ENCODE data around the gene TTC29.
"Not testable (repeated sequence)": the region's sequence is repeated elsewhere in the genome, so short reads cannot be mapped to it uniquely, and the experiment has no call there.

Gene TTC29

DNA sequence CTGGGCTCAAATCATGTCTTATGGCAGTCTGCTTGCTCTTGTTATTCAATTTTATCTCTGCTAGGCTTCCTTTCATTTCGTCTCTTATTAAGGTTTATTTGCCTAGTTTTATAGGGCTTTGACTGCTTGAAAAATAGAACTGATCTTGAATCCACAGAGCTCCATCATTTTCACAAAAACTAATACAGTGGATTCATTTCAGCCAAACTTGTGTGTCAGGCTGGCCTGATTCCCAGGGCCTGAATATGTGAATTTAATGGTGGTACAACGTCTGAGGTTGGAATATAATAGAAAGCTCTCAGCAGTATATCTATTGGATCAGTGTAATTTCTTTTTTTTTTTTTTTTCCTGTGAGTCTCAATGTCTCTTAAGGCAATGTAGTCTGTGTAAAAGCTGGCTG, 183.6 kb downstream of the TTC29 start:
- H3K4me1 ChIP-seq (ENCODE audit: control insufficient read depth in 1 of 2, insufficient read depth in 2 of 2, low read length in 2 of 2), result no peaks in the 10 kb centered on the region
- H4K8ac ChIP-seq (ENCODE audit: low read depth, low read length), result no peak overlapping the region
- H3K27ac ChIP-seq (ENCODE audit: low read depth, low read length), result no peak overlapping the region
- H3K4me3 ChIP-seq (ENCODE audit: low read depth, low read length), result no peak overlapping the region
- H2BK120ac ChIP-seq (ENCODE audit: insufficient read depth, low read length, poor library complexity), result no peak overlapping the region
- no peak overlapping the region for H3K9ac ChIP-seq (ENCODE audit: low read length)
- no peak overlapping the region for H4K91ac ChIP-seq (ENCODE audit: low read depth, low read length)
- no peak for DNase-seq
- no peak overlapping the region for H2BK5ac ChIP-seq (ENCODE audit: low read depth, low read length, poor library complexity)
- no peaks in the 10 kb centered on the region for H3K36me3 ChIP-seq (ENCODE audit: control insufficient read depth in 1 of 2, insufficient read depth in 2 of 2, low read length in 2 of 2)
- no peak overlapping the region for H2AFZ ChIP-seq (ENCODE audit: insufficient read depth, low read length, poor library complexity)
- WGBS (ENCODE audit: extremely low coverage, insufficient coverage, insufficient read length), result no CpG with 5 or more reads among the region's 2 CpGs
- no peak overlapping the region for H3K4ac ChIP-seq (ENCODE audit: low read depth, low read length)
- no peak overlapping the region for H2AK5ac ChIP-seq (ENCODE audit: low read length)
- H4K12ac ChIP-seq (ENCODE audit: low read depth, low read length), result no peak overlapping the region
- H3K4me2 ChIP-seq (ENCODE audit: low read length), result no peak overlapping the region
- no peaks in the 10 kb centered on the region for H3K9me3 ChIP-seq (ENCODE audit: insufficient read depth, low read depth, low read length)
- no peak overlapping the region for H3K23ac ChIP-seq (ENCODE audit: low read length)
- no peak overlapping the region for H2BK12ac ChIP-seq (ENCODE audit: low read length)
- H3K27me3 ChIP-seq (ENCODE audit: insufficient read depth, low read length), result no peaks in the 10 kb centered on the region
- H3K14ac ChIP-seq (ENCODE audit: low read length), result no peak overlapping the region
- no peaks in the 10 kb centered on the region for H3K79me1 ChIP-seq (ENCODE audit: low read length)
- no peaks in the 10 kb centered on the region for H3K79me2 ChIP-seq (ENCODE audit: control insufficient read depth, insufficient read depth, low read length, poor library complexity)
- no peak overlapping the region for H3K18ac ChIP-seq (ENCODE audit: low read length)

DNA sequence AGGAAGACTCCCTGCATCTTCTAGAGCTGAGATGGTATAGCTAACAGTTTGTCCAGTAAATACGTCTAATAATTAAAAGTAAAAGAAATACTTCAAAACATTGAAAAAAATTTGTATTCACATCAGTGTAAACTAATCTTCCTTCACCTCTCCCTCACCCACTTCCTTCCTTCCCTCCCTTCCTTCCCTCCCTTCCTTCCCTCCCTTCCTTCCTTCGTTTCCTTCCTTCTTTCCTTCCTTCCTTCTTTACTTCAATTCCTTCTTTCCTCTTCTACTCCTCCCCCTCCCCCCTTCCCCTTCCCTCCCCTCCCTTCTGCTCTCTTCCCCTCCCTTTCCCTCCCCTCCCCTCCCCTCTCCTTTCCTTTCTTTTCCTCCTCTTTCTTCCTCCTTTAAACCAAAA, 203.2 kb downstream of the TTC29 start:
- no peak overlapping the region for H2BK120ac ChIP-seq (ENCODE audit: insufficient read depth, low read length, poor library complexity)
- no peak overlapping the region for H3K9ac ChIP-seq (ENCODE audit: low read length)
- no peak for DNase-seq
- no peak overlapping the region for H3K23ac ChIP-seq (ENCODE audit: low read length)
- H3K27me3 ChIP-seq (ENCODE audit: insufficient read depth, low read length), result no peaks in the 10 kb centered on the region
- no peaks in the 10 kb centered on the region for H3K4me1 ChIP-seq (ENCODE audit: control insufficient read depth in 1 of 2, insufficient read depth in 2 of 2, low read length in 2 of 2)
- H3K79me2 ChIP-seq (ENCODE audit: control insufficient read depth, insufficient read depth, low read length, poor library complexity), result no peaks in the 10 kb centered on the region
- H3K4me3 ChIP-seq (ENCODE audit: low read depth, low read length), result no peak overlapping the region
- no peak overlapping the region for H3K4me2 ChIP-seq (ENCODE audit: low read length)
- H2AFZ ChIP-seq (ENCODE audit: insufficient read depth, low read length, poor library complexity), result no peak overlapping the region
- H3K27ac ChIP-seq (ENCODE audit: low read depth, low read length), result no peak overlapping the region
- no peak overlapping the region for H4K8ac ChIP-seq (ENCODE audit: low read depth, low read length)
- no peak overlapping the region for H2BK12ac ChIP-seq (ENCODE audit: low read length)
- WGBS (ENCODE audit: extremely low coverage, insufficient coverage, insufficient read length), result 90% methylated on average over 1 of the region's 2 CpGs
- no peak overlapping the region for H4K12ac ChIP-seq (ENCODE audit: low read depth, low read length)
- no peak overlapping the region for H2AK5ac ChIP-seq (ENCODE audit: low read length)
- H3K18ac ChIP-seq (ENCODE audit: low read length), result no peak overlapping the region
- peaks cover 3% of the 10 kb centered on the region for H3K9me3 ChIP-seq (ENCODE audit: insufficient read depth, low read depth, low read length)
- no peak overlapping the region for H3K14ac ChIP-seq (ENCODE audit: low read length)
- no peak overlapping the region for H2BK5ac ChIP-seq (ENCODE audit: low read depth, low read length, poor library complexity)
- no peaks in the 10 kb centered on the region for H3K79me1 ChIP-seq (ENCODE audit: low read length)
- H3K4ac ChIP-seq (ENCODE audit: low read depth, low read length), result no peak overlapping the region
- H4K91ac ChIP-seq (ENCODE audit: low read depth, low read length), result no peak overlapping the region
- no peaks in the 10 kb centered on the region for H3K36me3 ChIP-seq (ENCODE audit: control insufficient read depth in 1 of 2, insufficient read depth in 2 of 2, low read length in 2 of 2)

DNA sequence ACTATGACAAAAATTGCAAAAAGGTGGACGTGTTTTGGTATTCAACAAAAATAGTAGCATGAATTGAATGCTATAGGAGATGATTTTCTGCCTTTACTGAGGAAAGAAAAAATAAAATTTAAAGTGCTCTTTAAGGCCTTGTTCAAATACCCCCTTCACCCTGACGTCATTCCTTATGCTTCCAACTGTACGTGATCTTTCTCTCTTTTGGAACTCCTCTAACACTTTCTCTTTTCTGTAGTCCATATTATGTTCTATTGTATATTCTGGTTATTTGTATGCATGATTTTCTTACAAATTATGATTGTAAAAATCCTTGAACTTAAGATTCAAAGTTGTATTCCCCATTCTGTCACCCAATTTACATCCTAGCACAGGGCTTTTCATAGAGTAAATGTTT, 206.5 kb downstream of the TTC29 start:
- Histone ChIP-seq H3K27ac (ENCODE audit: low read depth, low read length) (no peak overlapping the region), H3K36me3 (ENCODE audit: control insufficient read depth in 1 of 2, insufficient read depth in 2 of 2, low read length in 2 of 2) (no peaks in the 10 kb centered on the region), H2BK12ac (ENCODE audit: low read length) (no peak overlapping the region), H3K14ac (ENCODE audit: low read length) (no peak overlapping the region), H2BK5ac (ENCODE audit: low read depth, low read length, poor library complexity) (no peak overlapping the region), H3K18ac (ENCODE audit: low read length) (no peak overlapping the region), H2AFZ (ENCODE audit: insufficient read depth, low read length, poor library complexity) (no peak overlapping the region), H4K12ac (ENCODE audit: low read depth, low read length) (no peak overlapping the region), H3K9ac (ENCODE audit: low read length) (no peak overlapping the region), H3K79me2 (ENCODE audit: control insufficient read depth, insufficient read depth, low read length, poor library complexity) (no peaks in the 10 kb centered on the region), H3K79me1 (ENCODE audit: low read length) (no peaks in the 10 kb centered on the region), H2AK5ac (ENCODE audit: low read length) (no peak overlapping the region), H3K4ac (ENCODE audit: low read depth, low read length) (no peak overlapping the region), H3K27me3 (ENCODE audit: insufficient read depth, low read length) (no peaks in the 10 kb centered on the region), H3K23ac (ENCODE audit: low read length) (no peak overlapping the region), H2BK120ac (ENCODE audit: insufficient read depth, low read length, poor library complexity) (no peak overlapping the region), H4K8ac (ENCODE audit: low read depth, low read length) (no peak overlapping the region), H3K9me3 (ENCODE audit: insufficient read depth, low read depth, low read length) (no peaks in the 10 kb centered on the region), H3K4me1 (ENCODE audit: control insufficient read depth in 1 of 2, insufficient read depth in 2 of 2, low read length in 2 of 2) (no peaks in the 10 kb centered on the region), H3K4me2 (ENCODE audit: low read length) (no peak overlapping the region), H3K4me3 (ENCODE audit: low read depth, low read length) (no peak overlapping the region), H4K91ac (ENCODE audit: low read depth, low read length) (no peak overlapping the region)
- no peak for DNase-seq
- WGBS (ENCODE audit: extremely low coverage, insufficient coverage, insufficient read length), result no CpG with 5 or more reads among the region's 3 CpGs

DNA sequence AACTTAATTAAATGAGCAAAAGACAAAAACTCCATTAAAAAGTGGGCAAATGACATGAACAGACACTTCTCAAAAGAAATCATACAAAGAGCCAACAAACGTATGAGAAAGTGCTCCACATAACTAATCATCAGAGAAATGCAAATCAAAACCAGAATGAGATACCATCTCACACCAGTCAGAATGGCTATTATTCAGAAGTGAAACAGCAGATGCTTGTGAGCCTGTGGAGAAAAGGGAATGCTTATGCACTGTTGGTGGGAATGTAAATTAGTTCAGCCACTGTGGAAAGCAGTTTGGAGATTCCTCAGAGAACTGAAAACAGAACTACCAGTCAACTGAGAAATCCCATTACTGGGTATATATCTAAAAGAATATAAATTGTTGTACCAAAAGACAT, 222.1 kb downstream of the TTC29 start:
- not testable (repeated sequence) for H3K36me3 ChIP-seq (ENCODE audit: control insufficient read depth in 1 of 2, insufficient read depth in 2 of 2, low read length in 2 of 2); H3K18ac ChIP-seq (ENCODE audit: low read length); H2BK12ac ChIP-seq (ENCODE audit: low read length); H3K79me2 ChIP-seq (ENCODE audit: control insufficient read depth, insufficient read depth, low read length, poor library complexity); H3K4me1 ChIP-seq (ENCODE audit: control insufficient read depth in 1 of 2, insufficient read depth in 2 of 2, low read length in 2 of 2); H3K4me2 ChIP-seq (ENCODE audit: low read length); H3K9ac ChIP-seq (ENCODE audit: low read length); H4K12ac ChIP-seq (ENCODE audit: low read depth, low read length); H2BK120ac ChIP-seq (ENCODE audit: insufficient read depth, low read length, poor library complexity); H4K91ac ChIP-seq (ENCODE audit: low read depth, low read length); H3K9me3 ChIP-seq (ENCODE audit: insufficient read depth, low read depth, low read length); H3K4ac ChIP-seq (ENCODE audit: low read depth, low read length); DNase-seq; H3K27me3 ChIP-seq (ENCODE audit: insufficient read depth, low read length); H2AFZ ChIP-seq (ENCODE audit: insufficient read depth, low read length, poor library complexity); H3K79me1 ChIP-seq (ENCODE audit: low read length); H2AK5ac ChIP-seq (ENCODE audit: low read length); H3K4me3 ChIP-seq (ENCODE audit: low read depth, low read length); H3K27ac ChIP-seq (ENCODE audit: low read depth, low read length); H2BK5ac ChIP-seq (ENCODE audit: low read depth, low read length, poor library complexity); H3K14ac ChIP-seq (ENCODE audit: low read length); H4K8ac ChIP-seq (ENCODE audit: low read depth, low read length); H3K23ac ChIP-seq (ENCODE audit: low read length)
- no CpG with 5 or more reads among the region's 1 CpG for WGBS (ENCODE audit: extremely low coverage, insufficient coverage, insufficient read length)
